ENCODE measurements around the gene ZNF133.
A peak's percentile ranks its signal among the peaks of the same experiment; 100 is the strongest.
"Not testable (repeated sequence)": the region's sequence is repeated elsewhere in the genome, so short reads cannot be mapped to it uniquely, and the experiment has no call there.

ZNF133 gene

DNA sequence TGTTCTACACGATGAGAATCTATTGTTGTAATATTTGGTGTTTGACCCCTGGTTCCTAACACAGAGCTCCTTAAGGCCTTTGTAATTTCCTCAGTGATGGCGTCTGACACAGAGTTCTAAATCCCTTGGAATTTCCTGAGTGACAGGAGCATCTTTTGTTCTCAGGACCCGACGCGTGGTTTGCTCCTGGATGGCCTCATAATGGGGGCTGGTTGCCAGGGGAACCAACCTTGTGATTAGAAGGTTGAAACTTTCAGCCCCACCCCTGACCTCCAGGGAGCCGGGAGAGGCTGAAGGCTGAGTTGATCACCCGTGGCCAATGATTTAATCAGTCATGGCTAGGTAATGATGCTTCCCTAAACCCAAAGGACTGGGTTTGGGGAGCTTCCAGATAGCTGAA is 20.5 kb upstream of the ZNF133 start:
- DNase-seq (ENCODE audit: low spot score), result no peak
- Histone ChIP-seq H3K27ac (no peak overlapping the region), H3K4me3 (no peak overlapping the region)
- TF ChIP-seq, protein P1, sequence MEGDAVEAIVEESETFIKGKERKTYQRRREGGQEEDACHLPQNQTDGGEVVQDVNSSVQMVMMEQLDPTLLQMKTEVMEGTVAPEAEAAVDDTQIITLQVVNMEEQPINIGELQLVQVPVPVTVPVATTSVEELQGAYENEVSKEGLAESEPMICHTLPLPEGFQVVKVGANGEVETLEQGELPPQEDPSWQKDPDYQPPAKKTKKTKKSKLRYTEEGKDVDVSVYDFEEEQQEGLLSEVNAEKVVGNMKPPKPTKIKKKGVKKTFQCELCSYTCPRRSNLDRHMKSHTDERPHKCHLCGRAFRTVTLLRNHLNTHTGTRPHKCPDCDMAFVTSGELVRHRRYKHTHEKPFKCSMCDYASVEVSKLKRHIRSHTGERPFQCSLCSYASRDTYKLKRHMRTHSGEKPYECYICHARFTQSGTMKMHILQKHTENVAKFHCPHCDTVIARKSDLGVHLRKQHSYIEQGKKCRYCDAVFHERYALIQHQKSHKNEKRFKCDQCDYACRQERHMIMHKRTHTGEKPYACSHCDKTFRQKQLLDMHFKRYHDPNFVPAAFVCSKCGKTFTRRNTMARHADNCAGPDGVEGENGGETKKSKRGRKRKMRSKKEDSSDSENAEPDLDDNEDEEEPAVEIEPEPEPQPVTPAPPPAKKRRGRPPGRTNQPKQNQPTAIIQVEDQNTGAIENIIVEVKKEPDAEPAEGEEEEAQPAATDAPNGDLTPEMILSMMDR (IDR thresholded peaks at IDR 0.05), result no peak

DNA sequence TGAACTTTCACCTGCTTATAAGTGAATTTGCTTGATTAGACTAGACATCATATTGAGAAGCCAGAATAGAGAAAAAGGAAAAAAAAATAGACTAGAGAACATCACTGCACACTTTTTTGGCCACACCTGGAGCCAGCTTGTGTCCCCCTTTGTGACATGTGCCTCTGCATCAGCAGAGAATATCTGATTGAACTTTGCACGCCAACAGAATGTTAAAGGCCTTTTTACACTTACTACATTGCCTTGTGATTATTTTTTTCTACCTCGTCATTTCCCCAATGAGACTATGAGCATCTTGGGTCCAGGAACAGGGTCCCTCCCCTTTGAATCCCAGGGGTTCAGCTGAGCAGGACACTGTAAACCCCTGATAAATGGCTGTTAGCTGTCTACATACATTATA is 17.2 kb upstream of the ZNF133 start:
- Histone ChIP-seq H3K4me3 (no peak overlapping the region), H3K27ac (no peak overlapping the region)
- DNase-seq (ENCODE audit: low spot score), result no peak
- TF ChIP-seq, protein P1 (IDR thresholded peaks at IDR 0.05), result no peak

DNA sequence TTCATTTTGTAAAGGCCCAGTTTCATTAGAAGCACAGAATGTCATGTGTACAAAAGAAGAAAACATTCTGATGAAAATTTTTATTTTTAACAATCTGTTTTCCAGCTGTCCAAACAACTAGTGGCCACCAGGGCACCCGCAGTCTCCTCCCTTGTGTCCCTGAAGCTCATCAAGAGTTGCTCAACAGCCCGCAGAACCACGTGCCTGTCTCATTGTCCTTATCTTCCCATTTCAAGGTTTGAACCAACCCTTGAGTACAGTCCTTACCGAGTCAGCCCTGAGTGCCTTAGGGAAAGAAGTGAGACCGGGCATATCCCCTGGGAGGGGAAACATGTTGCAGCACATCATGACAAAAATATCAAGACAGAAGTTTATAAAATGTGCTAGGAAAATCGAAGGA is 15.9 kb upstream of the ZNF133 start:
- H3K4me3 ChIP-seq, result no peak overlapping the region
- H3K27ac ChIP-seq, result no peak overlapping the region
- TF ChIP-seq, protein P1 (IDR thresholded peaks at IDR 0.05), result no peak
- no peak for DNase-seq (ENCODE audit: low spot score)

DNA sequence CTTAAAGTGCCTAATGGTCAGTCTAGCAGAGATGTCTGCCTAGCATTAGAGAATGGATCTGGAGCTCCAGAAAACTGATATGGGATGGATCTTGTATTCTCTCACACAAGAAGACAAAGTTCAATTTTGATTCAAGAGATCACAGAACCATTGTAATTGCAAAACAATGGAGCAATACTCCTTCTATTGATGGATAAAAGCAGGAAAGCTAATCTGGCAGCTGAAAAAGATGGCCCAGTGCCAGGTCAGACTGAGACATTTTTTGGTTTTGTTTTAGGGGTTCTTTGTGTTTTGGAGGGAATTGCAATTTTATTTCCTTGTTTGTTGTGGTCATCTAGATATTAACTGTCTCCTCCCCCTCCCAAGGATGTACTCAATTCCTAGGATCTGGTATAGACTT is 14.6 kb upstream of the ZNF133 start:
- Histone ChIP-seq H3K4me3 (no peak overlapping the region), H3K27ac (no peak overlapping the region)
- TF ChIP-seq, protein P1 (IDR thresholded peaks at IDR 0.05), result no peak
- no peak for DNase-seq (ENCODE audit: low spot score)

DNA sequence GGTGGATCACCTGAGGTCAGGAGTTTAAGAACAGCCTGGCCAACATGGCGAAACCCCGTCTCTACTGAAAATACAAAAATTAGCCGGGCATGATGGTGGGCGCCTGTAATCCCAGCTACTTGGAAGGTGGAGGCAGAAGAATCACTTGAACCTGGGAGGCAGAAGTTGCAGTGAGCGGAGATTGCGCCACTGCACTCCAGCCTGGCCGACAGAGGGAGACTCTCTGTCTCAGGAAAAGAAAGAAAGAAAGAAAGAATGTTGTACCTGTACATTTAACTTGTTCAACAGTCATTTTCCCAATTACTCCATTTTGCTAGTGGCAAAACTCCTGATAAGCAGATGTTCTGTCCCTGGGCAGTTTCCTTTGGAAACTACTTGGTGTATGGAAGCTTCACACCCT is 12.4 kb upstream of the ZNF133 start:
- H3K4me3 ChIP-seq; H3K27ac ChIP-seq; DNase-seq (ENCODE audit: low spot score): not testable (repeated sequence)

DNA sequence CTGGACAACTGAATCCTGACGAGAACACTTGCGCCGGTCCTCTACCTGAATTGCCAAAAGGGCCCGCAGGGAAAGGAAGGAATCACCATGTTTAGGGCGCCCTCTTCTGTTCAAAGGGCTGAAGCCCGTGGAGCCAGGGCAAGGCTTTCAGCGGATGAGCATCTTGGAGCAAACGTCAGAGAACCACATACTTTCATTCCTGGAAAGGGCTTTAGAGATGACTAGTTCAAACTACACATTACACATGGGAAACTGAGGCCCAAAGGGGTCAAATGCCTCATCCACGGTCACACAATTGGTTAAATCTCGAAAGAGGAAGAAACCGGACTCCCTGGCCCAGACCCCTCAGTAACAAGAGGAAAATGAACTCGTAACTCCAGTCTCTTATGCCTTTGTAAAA is 11.5 kb upstream of the ZNF133 start:
- DNase-seq (ENCODE audit: low spot score), result no peak
- no peak overlapping the region for H3K27ac ChIP-seq
- no peak overlapping the region for H3K4me3 ChIP-seq
- TF ChIP-seq, protein P1 (IDR thresholded peaks at IDR 0.05), result peak; percentile 34

DNA sequence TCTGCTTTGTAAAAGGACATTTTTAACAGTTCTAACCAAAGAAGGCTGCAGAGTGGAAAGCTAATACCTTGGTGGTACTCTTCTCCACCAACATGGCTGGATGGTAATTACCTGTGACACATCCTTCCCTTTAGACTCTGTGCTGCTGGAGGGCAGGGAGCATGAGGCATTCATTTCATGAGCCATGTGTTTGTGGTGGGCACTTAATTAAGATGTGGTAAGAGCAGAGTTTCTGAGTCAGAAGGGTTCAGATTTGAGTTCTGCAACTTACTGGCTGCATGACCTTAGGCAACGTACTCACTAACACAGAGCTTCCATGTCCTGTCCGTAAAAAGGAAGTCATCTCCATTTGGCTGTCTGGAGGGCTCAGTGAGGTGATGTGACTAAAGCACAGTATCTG is 9.1 kb upstream of the ZNF133 start:
- no peak overlapping the region for H3K27ac ChIP-seq
- TF ChIP-seq, protein P1 (IDR thresholded peaks at IDR 0.05), result no peak
- H3K4me3 ChIP-seq, result no peak overlapping the region
- DNase-seq (ENCODE audit: low spot score), result no peak
